Urinary bladder (tissue), 4 donors: ENCODE data around the gene PTTG1IP. TPM values are rescaled to one million over a fixed set of nuclear protein-coding genes. Genes with fewer than 3 reads are reported as not detected.
A peak's percentile ranks its signal among the peaks of the same experiment; 100 is the strongest.

Experiments used
- DNase-seq: peaks from one replicate; pipeline ENCODE4 v3.0.0-alpha.2; 2015; ENCODE audit errors: extremely low spot score
- H3K27ac ChIP-seq: one replicate; pipeline ENCODE4 v1.5.1; 2013; ENCODE audit warnings: low read depth, mild to moderate bottlenecking, moderate library complexity
- H3K36me3 ChIP-seq: one replicate; pipeline ENCODE4 v1.6.1; 2013; ENCODE audit warnings: mild to moderate bottlenecking, moderate library complexity; ENCODE audit not compliant: insufficient read depth
- H3K4me1 ChIP-seq: one replicate; pipeline ENCODE4 v1.6.1; 2013; ENCODE audit warnings: mild to moderate bottlenecking, moderate library complexity; ENCODE audit not compliant: insufficient read depth
- H3K4me3 ChIP-seq: one replicate; pipeline ENCODE4 v1.5.1; 2013; ENCODE audit warnings: low read depth, low read length
- WGBS: extraction: QIAGEN DNeasy Blood & Tissue Kit; methylation state at CpG from one replicate; pipeline ENCODE4 v1.1.7; 2013; 5-methylcytosine and 5-hydroxymethylcytosine counted together
- polyA plus RNA-seq: library from polyadenylated mRNA; stranded (reverse); fragments of 200-250 nt; gene quantifications from one replicate; pipeline ENCODE4 v1.2.3, GENCODE V29; 2013
- total RNA-seq: library from RNA; depleted of rRNA; stranded (reverse); fragments of >200 nt; gene quantifications from one replicate; pipeline ENCODE4 v1.2.3, GENCODE V29; 2014
- donor health status: healthy with polysubstance abuse.
- donor health status: healthy.

PTTG1IP gene, protein sequence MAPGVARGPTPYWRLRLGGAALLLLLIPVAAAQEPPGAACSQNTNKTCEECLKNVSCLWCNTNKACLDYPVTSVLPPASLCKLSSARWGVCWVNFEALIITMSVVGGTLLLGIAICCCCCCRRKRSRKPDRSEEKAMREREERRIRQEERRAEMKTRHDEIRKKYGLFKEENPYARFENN
- total RNA-seq: 154 TPM
- 233 TPM for polyA plus RNA-seq

DNA sequence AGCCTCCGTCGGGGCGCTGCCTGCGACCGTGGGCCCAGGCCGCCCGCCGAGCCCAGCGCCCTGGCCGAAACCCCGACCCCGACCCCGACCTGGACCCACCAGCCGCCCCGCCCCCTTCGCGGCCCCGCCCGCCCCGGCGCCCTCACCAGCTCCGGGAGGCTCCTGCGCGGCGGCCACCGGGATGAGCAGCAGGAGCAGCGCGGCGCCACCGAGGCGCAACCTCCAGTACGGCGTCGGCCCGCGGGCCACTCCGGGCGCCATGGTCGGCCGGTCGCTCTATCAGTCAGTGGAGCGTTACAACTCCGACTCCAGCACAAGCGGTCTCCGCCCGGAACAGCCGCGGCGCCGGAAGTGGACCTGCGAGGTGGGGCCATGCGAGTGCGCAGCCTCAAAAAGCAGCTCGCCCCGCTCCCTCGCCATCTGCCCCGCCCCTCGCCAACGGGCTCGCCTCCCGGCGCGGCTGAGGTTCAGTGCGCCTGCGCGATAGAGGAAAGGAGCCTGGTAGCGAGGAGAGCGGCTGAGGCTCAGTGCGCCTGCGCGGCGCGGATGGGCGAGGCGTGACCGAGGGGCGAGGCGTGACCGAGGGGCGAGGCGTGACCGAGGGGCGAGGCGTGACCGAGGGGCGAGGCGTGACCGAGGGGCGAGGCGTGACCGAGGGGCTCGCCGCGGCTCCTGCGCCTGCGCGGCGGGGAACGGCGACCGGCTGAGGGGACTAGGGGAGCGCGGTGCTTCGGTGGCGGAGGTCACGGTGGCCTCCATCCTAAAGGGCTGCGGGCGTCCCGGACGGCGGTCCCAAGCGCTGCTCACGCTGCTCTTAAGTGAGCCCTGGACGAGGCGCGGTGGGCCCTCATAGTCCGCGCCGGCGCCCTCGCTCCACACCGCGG lies at the start of gene PTTG1IP:
PTTG1IP (minus strand) TSS at position 335 of the 884 bp plus-strand sequence; CDS start at position 261, 74 bp downstream.
- WGBS: under 1% methylated on average over 123 of the region's 123 CpGs
- H3K4me3 ChIP-seq: peak within 1 kb of the TSS; percentile 84
- peak within 1 kb of the TSS; percentile 84 for H3K27ac ChIP-seq
- DNase-seq: peak; percentile 95
- no peaks in the 10 kb centered on the region for H3K36me3 ChIP-seq
- H3K4me1 ChIP-seq: peaks cover 2% of the 10 kb centered on the region

DNA sequence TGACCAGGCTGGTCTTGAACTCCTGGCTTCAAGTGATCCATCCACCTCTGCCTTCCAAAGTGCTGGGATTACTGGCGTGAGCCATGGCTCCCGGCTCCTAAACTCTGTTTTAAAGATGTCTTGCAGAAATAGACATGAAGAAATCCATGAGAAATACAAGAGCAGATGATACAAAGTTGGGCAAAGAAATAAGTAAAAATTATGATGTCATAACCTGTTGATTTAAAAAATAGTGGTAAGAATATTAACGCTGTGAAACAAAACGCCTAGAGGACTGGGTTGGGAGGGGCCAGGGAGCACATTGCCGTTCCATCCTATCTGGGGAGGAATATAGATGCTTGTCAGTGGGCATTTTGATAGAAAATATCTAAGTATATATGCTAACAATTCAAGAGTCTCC lies 48.4 kb upstream of the PTTG1IP start:
- no peaks in the 10 kb centered on the region for H3K36me3 ChIP-seq
- H3K4me3 ChIP-seq: no peak overlapping the region
- WGBS: 80% methylated on average over 5 of the region's 5 CpGs
- no peak overlapping the region for H3K27ac ChIP-seq
- no peaks in the 10 kb centered on the region for H3K4me1 ChIP-seq
- no peak for DNase-seq

DNA sequence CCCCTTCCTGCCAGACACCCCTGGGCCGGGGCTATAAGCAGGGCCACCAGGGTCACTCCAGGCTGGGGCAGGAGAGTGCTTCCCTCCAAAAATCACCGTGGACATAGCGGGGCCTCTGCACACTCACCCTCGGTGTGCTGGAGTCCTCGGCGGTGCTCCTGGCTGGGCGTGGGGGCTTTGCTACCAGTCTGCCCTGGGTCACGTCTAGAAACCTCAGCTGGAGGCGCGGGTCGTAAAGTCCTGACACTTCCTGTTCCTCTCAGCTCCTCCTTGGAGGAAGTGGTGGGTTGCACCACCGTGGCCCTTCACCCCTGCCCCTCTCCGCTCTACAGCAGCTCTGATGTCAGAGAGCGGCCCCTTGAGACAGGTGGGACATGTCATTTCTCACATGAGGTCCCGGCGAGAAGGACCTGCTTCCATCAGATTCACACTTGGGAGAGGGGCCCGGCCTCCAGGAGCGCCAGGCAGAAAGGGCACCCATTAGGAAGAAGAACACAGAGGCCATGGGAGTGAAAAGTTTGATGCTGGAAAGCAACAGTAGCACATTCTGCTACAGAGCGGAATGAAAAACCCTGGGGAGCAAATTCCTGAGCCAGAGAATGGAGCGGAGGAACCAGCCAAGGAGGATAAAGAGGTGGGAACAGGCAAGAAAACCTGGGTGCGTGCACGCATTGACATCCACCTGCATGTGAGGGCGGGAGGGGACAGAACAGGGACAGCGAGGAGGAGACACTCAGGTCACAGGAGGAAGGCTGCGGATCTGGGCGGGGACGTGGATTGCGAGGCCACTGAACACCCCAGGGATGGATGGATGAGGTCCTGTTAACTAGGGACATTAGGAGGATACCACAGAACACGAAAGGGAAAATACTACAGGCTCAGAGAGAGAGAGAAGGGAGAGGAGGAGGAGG lies 47.5 kb upstream of the PTTG1IP start, which contains the start of gene ITGB2:
ITGB2 (minus strand) TSS at position 206 of the 911 bp plus-strand sequence. CDS start 10,117 bp downstream, outside the sequence.
- no peaks in the 10 kb centered on the region for H3K36me3 ChIP-seq
- DNase-seq: no peak
- H3K4me1 ChIP-seq: no peaks in the 10 kb centered on the region
- WGBS: 57% methylated on average over 29 of the region's 29 CpGs
- no peak within 1 kb of the TSS for H3K27ac ChIP-seq
- peak within 1 kb of the TSS; percentile 40 for H3K4me3 ChIP-seq

DNA sequence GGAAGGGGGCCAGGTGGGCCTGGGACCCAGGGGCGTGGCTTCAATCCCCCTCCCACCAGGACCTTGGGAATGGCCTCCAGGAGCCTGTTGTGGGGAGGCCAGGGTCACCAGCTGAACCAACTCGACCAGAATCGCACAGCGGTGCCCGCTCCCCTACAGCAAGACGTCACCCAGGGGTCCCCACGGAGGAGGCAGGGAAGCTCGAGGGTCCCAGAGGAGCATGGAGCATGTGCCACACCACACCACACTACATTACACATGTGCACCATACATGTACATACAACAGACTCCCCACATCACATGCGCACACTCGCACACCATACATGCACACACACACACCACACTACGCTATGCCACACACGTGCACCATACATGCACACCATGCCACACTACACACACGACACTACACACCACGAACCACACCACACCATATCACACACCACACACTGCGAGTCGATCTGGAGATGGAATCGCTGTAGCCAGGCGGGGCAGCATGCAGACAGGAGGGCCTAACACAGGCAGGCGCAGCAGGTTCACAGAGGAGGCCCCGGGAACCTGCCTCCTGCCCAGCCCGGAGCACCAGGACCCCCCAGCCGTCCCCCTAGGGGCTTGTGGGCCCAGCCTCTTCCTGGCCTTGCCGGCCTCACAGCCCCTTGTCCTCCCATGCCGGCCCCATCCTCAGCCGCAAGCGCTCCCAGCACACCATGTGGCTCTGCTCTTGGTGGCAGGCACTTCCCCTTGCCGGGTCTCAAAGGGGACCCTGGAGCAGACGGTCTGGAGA lies 46.6 kb upstream of the PTTG1IP start:
- DNase-seq: no peak
- no peaks in the 10 kb centered on the region for H3K36me3 ChIP-seq
- no peaks in the 10 kb centered on the region for H3K4me1 ChIP-seq
- no peak overlapping the region for H3K27ac ChIP-seq
- H3K4me3 ChIP-seq: peak overlapping the region; percentile 40
- 64% methylated on average over 28 of the region's 28 CpGs for WGBS

DNA sequence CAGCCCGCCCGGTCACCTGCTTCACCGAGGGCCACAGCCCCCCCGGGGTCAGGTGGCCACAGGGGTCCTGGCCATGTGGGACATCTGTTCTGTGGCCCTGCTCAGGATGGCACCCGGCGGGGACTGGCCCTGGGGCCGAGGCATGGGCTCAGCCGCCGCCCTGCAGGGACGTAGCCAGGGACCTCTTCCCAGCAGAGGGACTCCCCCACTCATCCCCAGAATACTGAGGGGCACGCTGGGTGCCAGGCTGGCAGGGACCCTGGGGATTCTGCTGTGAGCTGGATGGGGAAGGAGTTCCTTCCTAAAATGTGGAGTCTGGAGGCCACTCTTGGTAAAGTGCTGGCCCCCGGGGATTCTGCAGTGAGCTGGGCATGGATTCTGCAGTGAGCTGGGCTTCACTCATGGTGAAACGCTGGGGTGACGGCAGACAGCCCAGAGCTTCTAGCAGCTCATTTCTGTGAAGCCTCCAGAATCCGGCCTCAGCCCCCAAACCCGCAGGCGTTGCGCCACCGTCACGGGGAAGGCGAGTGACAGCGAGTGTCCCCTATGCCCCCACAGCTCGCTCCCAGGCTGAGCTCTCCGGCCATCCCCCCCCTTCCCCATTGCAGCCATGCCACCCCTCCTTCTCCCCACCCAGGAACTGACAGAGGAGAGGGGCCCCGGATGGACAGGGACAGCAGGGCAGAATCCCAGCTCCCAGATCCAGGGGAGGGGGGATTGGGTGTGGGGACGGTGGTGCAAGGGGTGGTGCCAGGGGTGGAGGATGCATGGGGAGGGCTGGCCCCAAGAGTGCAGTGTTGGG lies 45.8 kb upstream of the PTTG1IP start:
- Histone ChIP-seq H3K36me3 (no peaks in the 10 kb centered on the region), H3K4me3 (peak overlapping the region; percentile 40), H3K4me1 (no peaks in the 10 kb centered on the region), H3K27ac (no peak overlapping the region)
- WGBS: 69% methylated on average over 22 of the region's 26 CpGs
- DNase-seq: no peak

DNA sequence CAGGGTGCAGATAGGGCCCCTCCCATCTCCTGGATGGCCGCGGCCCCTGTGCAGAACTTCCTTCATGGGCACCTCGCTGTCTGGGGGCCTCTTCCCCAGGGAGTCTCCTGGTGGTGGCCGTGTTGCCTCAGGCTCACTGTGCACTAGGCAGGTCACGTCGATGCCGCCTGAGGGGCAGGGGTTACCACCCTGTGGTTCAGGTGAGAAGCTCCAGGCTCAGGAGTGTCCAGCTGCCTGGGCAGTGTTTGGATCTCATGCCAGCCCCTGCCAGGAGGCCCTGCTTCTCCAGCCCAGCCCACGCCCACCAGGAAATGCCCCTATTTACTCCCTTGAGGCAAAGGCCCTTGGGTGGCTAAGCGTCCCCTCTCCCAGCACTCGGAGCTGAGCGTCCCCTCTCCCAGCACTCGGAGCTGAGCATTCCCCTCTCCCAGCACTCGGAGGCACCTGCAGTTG lies 45.1 kb upstream of the PTTG1IP start:
- H3K4me3 ChIP-seq: no peak overlapping the region
- no peaks in the 10 kb centered on the region for H3K36me3 ChIP-seq
- DNase-seq: no peak
- 71% methylated on average over 13 of the region's 13 CpGs for WGBS
- no peak overlapping the region for H3K27ac ChIP-seq
- peaks cover under 1% of the 10 kb centered on the region for H3K4me1 ChIP-seq

DNA sequence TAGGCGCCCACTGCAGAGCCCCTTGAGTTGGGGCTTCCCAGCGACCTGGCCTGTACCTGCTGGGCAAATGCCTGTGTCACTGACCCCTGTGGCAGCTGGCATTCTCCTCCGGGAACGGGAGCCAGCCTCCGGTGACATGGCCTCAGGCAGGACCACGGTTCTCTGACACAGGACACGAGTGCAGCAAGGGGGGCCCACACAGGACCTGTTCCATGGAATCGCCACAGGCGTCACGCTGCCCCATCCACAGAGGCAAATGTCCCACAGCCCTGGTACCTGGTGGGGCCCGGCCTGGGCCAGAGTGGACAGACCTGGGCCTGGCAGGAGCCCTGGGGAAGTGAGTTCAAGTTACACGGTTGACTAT lies 44.6 kb upstream of the PTTG1IP start:
- 87% methylated on average over 12 of the region's 12 CpGs for WGBS
- Histone ChIP-seq H3K36me3 (no peaks in the 10 kb centered on the region), H3K4me1 (peaks cover 1% of the 10 kb centered on the region), H3K27ac (no peak overlapping the region), H3K4me3 (no peak overlapping the region)
- no peak for DNase-seq

DNA sequence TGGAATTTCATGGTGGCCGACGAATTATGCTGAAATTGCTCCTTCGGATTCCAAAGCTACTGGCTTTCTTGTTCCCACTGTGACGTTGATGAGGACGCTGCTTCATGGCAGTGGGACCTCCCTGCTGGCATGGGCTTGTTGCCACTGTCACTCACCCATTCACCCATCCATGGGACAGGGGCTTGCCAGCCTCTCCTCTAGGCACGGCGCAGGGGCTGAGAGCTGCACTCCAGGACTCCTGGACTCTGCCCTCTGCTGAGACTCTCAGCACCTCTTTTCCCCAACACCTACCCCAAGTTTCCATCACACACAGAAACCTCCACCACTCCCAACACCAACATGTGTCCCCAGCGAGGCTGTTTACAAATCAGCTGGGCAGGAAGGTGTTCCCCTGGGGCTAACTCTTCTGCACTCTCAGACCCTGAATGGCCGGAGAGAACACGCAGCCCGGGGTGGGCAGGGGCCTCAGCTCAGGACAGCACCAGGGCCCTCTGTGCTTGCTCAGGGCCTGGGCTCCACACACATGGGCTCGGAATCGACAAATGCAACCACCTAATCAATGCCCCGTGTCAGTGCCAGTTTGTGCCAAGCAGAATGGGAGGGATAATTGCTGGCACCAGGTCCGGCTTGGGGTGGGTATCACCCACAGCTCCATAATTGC lies 44.1 kb upstream of the PTTG1IP start:
- no peak overlapping the region for H3K27ac ChIP-seq
- no peak overlapping the region for H3K4me3 ChIP-seq
- DNase-seq: no peak
- 84% methylated on average over 15 of the region's 15 CpGs for WGBS
- H3K4me1 ChIP-seq: peaks cover 1% of the 10 kb centered on the region
- no peaks in the 10 kb centered on the region for H3K36me3 ChIP-seq

DNA sequence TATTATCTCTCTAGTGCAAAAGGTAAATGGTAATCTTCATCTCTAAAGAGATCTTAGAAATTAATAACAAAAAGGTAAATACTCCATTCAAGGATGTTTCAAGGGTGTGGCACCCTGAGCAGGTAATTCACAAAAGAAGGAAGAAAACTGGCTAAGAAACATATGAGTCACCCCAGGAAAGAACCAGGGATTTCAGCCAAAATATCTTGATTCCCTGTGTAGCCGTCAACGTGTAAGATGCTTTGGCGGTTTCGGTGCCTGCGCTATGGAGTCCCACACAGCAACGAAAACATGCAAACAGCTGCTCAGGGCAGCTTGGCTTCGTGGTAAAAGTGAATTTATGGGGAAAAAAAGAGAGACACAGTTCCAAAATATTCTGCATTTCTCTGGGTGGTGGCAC lies 43.5 kb upstream of the PTTG1IP start:
- 56% methylated on average over 7 of the region's 7 CpGs for WGBS
- Histone ChIP-seq H3K36me3 (no peaks in the 10 kb centered on the region), H3K4me3 (no peak overlapping the region), H3K4me1 (peaks cover 1% of the 10 kb centered on the region), H3K27ac (no peak overlapping the region)
- no peak for DNase-seq

DNA sequence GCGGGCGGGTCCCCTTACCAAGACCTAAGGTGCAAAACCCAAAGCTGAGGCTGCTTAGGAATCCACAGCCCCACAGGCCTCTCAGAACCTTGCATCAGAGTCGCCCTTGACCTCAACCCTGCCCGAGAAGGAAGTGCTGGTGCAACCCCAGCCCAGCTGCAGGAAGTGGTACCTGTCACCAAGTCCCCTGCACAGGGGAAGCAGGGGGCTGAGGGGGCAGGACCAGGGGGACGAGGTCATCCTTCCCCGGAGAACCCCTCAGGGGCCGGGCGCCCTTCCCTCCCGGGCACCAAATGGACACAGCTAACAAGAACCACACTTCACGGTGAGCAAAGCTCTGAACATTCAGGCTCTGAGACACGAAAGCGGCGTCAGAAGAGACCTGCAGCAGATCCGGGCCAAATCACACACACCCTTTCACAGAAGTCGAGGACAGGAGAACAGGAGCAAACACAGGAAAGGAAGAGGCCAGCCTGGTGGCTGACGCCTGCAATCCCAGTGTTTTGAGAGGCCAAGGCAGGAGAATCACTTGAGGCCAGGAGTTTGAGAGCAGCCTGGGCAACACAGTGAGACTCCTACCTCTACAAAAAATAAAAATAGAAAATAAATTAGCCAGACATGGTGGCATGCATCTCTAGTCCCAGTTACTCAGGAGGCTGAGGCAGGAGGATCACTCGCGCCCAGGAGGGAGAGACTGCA lies 40.8 kb upstream of the PTTG1IP start:
- no peak for DNase-seq
- Histone ChIP-seq H3K27ac (no peak overlapping the region), H3K4me3 (no peak overlapping the region), H3K4me1 (peaks cover 1% of the 10 kb centered on the region), H3K36me3 (no peaks in the 10 kb centered on the region)
- WGBS: 80% methylated on average over 18 of the region's 18 CpGs

DNA sequence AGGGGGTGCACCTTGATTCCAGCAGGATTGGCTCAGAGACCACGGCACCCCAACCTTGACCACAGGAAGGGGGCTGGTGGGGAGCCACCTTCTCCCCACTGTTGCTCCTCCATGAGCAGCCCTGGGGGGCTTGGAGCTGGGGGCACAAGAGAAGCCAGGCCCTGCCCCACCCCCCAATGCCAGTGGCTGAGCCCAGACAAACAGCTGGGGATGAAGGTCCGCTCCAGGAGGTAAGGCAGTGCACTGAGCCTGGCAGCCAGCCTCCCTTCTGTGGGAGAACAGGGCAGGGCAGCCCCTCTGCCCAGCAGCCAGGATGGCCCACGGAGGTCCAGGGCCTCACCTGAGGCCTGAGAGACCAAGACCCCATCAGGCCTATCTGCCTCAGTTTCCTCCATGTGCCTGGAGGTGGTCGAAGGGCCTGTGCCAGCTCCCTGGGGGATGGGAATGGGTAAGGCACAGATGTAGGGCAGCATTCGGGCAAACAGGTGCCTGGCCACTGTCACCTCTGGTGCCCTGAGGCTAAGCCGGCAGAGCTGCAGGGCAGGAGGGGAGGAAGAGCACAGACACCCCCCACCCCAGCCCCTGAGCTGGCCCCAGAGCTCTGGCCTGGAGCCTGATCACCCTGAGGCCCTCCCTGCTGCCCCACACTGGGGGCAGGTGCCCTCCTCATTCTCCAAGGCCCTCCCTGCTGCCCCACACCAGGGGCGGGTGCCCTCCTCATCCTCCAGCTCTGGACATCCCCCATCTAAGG lies 40.1 kb upstream of the PTTG1IP start:
- H3K4me1 ChIP-seq: peaks cover 1% of the 10 kb centered on the region
- no peak for DNase-seq
- WGBS: 82% methylated on average over 7 of the region's 7 CpGs
- no peaks in the 10 kb centered on the region for H3K36me3 ChIP-seq
- H3K27ac ChIP-seq: no peak overlapping the region
- no peak overlapping the region for H3K4me3 ChIP-seq
